Stimulated activated CD4-positive, alpha-beta T cell treated with anti-CD3 and anti-CD28 coated beads, Interleukin-15, amount 100 ng/mL, for 24 hours (primary cell): ENCODE measurements around the gene C20orf96.
"Not testable (repeated sequence)": the region's sequence is repeated elsewhere in the genome, so short reads cannot be mapped to it uniquely, and the experiment has no call there.

Source experiments
- DNase-seq: peaks from one replicate; pipeline ENCODE4 v3.0.0-alpha.2; 2020

The C20orf96 gene

GRCh38 chr20:278181-278580 lies 12.4 kb downstream of the C20orf96 start:
- DNase-seq: no peak

DNA sequence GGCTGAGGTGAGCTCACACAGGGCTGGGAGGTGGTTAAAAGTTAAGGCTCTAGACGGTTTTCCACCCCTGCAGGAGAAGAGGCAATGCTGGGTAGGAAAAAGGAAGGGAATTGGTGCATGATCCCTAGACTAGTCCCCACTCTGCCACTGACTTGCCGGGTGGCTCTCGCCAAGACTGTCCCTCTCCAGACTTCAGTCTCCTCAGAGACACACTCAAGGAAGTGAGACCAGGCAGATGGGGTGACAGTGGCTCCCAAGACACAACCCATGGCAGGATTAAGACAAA lies 13.1 kb downstream of the C20orf96 start:
- DNase-seq: no peak

DNA sequence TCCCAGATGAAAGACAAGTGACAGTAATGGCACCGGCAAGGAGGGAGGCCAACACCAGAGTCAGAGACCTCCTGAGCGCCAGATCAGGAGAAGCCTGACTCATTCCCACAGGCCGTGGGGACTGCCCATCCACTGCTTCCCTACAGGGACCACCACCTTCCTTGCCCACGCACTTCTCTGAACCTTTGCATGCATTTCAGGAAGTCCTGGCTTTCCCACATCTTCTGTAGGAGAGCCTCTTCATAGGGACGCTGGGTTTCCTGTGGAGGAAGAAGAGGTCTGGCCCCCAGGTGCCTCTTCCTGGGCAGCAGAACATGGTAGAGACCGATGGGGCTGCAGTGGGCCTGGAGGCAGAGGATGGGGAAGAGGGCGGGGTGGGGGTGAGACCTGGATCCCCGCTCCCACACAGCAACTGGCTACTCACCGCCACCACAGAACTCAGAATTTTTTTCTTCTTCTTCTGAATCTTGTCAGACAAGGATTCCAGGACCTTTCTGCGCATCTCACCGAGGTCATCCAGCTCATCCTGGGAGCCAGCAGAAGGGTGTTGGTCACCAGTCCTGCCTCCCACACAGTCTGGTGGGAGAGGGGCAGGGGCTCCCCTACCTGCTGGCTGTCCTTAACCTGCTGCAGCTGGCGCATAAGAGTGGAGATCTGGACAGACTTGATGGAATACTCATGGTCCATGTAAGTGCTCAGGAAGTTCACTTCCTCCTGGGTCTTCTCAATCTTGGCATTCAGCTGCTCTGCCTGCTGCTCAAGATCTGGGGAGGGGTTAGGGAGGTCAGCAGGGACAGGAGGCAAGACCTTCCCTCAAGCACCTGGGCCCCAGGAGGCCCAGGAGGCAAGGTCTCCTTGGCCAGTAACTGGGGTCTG lies 13.7 kb downstream of the C20orf96 start:
- DNase-seq: no peak

DNA sequence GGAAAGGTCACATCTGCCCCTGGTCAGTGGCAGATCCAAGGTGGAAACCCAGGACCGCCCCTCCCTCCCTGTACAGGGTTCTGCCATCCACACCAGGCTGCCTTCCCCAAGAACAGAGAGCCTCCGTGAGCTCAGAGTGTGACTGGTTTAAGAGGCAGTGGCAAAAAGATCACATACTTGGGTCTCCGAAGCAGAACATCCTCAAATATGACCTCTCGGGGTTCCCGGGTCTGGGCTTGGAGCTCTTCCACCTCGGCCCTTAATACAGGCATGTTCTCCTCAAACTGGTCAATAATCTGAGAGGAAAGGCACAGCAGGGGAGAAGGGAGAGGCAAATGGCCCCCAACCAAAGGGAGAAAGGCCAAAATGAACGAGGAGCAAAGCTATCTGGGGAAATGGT lies 14.8 kb downstream of the C20orf96 start:
- DNase-seq: no peak

DNA sequence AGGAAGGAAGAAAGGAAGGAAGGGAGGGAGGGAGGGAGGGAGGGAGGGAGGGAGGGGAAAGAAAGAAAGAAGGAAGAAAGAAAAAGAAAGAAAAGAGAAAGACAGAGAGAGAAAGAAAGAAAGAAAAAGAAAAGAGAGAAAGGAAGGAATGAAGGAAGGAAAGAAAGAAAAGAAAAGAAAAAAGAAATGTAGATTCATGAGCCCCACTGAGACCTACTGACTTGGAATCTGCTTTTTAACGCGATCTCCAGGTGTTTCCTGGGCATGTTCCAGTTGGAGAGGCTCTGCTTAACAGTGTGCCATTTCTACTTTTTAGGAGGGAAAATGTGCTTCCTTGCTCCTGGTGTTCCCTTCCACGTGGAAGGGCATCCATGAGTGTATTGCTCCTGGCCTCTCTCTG lies 16.7 kb downstream of the C20orf96 start:
- no peak for DNase-seq

- no peak for DNase-seq
Observed at GRCh38 chr20:272718-273117, 17.8 kb downstream of the C20orf96 start.

- DNase-seq: no peak
Observed at GRCh38 chr20:271528-271927, 19.0 kb downstream of the C20orf96 start.

- no peak for DNase-seq
Observed at GRCh38 chr20:271069-271468, 19.5 kb downstream of the C20orf96 start.

GRCh38 chr20:270517-270916 lies 20.0 kb downstream of the C20orf96 start:
- no peak for DNase-seq

DNA sequence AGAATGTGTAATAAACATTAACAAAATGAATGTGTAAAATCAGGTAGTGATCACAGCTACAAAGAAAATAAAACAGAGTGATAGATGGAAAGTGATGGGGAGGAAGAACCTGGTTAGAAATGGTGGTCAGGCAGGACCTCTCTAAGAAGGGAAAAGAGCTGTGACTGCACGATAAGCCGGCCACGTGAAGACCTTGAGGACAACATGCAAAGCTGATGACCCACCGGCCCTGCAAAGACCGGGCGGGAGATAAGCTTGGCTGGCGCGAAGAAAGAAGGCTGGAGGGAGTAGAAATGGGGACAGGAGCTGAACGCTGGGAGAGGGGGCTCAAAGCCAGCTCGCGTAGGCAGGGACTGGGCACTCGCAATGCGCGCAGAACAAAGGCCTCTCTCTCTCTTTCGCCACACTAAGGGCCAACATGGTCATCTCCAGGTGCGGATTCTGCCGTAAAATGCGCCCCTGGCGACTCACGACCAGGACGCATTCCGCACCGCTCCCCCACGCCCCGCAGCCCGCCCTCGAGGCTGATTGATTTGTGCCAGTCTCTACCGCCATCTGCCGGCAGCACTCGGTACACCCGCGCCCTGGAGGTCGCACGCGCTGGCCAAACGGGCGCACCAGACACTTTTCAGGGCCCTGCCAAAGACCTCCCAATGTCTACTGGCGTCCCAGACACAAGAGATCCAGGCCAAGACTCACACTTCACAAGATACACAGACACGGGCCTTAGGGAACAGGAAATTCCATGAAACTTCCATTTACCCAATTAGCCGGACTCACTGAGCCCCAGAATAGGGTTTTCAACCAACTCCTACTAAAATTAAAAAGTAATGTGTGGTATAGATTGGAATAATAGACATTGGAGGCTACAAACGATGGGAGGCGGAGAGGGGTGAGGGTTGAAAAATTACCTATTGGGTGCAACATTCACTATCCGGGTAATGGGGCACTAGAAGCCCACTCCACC lies 23.7 kb downstream of the C20orf96 start:
- peak; percentile 95 for DNase-seq

- DNase-seq: no peak
Observed at GRCh38 chr20:263701-264100, 26.8 kb downstream of the C20orf96 start.

DNA sequence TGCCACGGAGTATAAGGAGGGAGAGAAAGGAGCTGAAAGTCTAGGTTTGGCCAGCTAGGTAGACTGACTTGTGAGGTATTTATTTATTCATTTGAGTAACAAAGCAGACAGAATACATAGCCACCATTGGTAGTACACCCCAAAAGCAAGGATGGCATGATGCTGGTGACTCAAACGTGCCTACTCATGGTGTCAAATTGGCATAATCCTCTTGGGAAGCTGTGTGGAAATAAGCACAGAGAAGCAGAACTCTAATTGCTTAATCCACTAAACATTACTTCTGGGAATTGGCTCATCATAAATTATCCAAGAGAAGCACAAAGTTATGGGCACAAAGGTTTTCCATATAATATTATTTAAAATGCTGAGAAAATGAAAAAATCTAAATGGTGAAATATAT lies 30.6 kb downstream of the C20orf96 start:
- DNase-seq: no peak

GRCh38 chr20:258963-259362 lies 31.6 kb downstream of the C20orf96 start:
- DNase-seq: no peak

DNA sequence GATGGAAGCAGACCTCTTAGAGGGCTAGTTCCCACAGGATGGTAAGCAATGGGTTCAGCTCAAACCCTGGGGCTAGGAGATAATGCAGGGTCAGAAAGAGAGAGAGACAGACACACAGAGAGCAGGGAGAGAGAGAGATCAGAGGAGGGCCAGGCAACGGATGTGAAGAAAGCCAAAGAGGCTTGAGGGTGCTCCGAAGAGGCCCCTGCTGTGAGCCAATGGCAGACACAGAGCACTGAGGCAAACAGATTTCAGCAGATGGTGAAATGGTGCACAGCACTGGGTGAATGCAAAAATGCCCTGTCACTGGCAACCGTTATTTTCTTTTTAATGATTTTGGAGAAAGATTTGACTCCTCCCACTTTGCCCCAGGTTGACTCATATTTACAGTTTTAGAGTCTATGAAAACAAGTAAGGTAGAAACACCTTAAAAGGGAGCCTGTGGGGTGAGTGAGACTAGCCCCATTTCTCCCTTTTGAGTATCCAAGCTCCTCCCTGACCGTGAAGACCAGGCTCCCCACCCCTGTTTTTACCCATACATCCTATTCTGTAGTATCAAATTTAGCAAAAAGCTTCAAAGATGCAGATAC lies 32.2 kb downstream of the C20orf96 start:
- DNase-seq: no peak

DNA sequence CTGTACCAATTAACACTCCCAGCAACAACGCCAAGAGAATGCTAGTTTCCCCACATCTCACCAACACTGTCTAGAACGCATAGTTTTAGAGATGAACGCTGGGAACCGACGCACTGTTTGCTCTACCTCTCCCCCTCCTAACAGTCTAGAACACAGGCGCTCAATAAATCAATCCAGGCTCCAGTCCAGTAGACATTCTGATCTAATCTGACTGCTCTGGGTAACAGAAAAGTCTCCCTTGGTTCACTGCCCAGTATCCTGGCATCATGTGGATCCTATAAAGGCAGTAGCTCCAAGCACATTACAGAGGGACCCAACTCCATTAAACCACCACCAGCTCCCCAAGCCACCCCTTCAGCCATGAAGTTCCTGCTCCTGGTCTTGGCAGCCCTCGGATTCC lies 33.1 kb downstream of the C20orf96 start, which contains the start of gene DEFB132:
Gene DEFB132 (plus strand): TSS at position 306 of the 400 bp plus-strand sequence. CDS start 55 bp downstream, at position 361.
- no peak for DNase-seq

GRCh38 chr20:253447-253846 lies 37.1 kb downstream of the C20orf96 start:
- DNase-seq: not testable (repeated sequence)

- DNase-seq: no peak
Observed at GRCh38 chr20:252801-253200, 37.7 kb downstream of the C20orf96 start.

DNA sequence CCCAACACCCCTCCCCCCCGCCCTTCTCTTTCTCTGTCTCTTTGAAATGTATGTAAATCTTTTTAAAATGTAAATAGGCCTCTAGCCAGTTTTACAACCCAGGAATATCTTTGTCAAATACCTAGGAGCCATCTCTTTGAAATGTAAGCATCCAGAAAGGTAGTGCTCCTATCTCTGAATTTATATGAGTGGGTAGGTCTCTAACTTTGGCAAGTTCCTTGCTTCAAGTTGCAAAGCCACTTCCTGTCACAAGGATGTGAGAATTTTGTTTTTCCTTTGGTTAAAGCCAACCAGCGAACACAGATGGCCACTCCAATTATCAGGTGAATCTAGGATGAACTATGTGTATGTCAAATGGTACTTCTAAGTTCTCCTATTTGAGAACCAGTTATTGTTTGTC lies 39.2 kb downstream of the C20orf96 start:
- DNase-seq: no peak

- no peak for DNase-seq
Observed at GRCh38 chr20:242905-243304, 47.6 kb downstream of the C20orf96 start.

DNA sequence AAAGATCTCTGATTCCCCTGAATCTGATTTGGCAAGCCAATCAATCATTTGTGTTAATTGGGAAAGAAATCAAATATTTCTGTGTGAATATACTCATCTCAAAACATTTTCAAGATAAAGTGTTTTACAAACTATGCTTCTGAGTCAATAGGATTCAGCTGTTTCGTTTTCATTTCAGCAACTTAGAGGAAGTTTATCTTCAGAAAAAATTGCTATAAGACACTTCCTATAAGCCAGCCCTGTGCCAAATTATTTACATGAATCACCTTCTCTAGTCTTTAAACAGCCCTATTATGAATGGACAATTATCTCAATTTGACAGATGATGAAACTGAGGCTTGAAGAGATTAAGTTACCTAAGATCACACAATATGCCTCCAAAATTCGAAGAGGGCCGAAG lies 52.6 kb downstream of the C20orf96 start:
- no peak for DNase-seq

DNA sequence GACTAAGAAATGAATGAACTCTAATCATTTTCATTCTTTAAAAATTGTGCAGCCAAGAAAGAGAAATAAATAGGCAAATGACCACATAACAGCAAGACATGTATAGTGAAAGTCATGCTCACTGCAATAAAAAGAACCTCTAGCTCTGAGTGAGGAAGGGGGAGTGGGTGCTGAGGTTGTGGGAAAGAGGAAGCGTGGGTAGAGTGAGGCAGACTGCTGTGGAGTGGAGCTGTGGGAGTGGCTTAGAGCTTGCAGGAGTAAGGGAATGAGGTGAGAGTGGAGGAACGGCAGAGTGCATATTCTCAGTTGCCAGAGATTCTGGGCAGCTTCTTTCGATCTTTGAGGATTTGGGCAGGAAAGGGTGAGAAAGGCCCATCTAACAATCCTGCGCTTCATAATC lies 53.1 kb downstream of the C20orf96 start:
- peak; percentile 55 for DNase-seq

GRCh38 chr20:235891-236290 lies 54.7 kb downstream of the C20orf96 start:
- DNase-seq: no peak

DNA sequence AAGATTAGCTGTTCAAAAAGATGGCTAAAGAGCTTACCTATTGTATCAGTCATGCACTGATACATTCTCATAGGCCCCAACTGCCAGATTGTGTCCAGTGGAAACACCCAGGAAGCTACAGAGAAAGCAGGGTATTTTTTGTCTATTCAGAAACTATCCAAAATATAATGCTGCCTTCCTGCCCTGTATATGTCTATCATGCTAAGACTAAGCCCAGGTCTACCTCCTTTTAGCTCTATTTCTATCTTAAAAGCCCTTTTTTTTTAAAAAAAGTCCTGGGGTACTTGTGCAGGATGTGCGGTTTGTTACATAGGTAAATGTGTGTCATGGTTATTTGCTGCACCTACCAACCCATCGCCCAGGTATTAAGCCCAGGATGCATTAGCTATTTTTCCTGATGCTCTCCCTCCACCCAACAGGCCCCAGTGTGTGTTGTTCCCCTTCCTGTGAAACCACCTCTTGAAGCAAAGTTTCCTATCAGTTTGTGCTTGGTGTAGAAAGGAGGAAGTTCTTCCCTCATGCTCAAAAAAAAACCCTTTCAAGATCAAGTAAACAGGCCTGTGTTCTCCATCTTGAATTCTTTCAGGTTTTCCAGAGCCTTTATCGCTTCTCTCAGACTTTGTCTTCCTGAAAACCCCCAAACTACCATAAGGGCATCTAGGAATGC lies 63.0 kb downstream of the C20orf96 start:
- no peak for DNase-seq
